Kidney (tissue), 22 donors: ENCODE results near the gene PCSK2. TPM values are rescaled to one million over a fixed set of nuclear protein-coding genes. Genes with fewer than 3 reads are reported as not detected.

Experiments used
- DNase-seq, 5 donors: peaks; one replicate each; pipeline ENCODE4 v3.0.0-alpha.2; 2013 to 2020
- FAIRE-seq: peaks from 2 replicates; lab custom pipeline; 2012; peaks lifted over from hg19 to GRCh38; lab: Jason Lieb, UNC
- H3K27ac ChIP-seq, 2 donors: one replicate each; pipeline ENCODE4 v1.7.0; 2013; ENCODE audit warnings: low read depth in 2 of 2, low read length in 2 of 2, inconsistent platforms in 1 of 2
- H3K27me3 ChIP-seq: one replicate; pipeline ENCODE4 v1.7.1; 2013; ENCODE audit warnings: low read length, inconsistent platforms; ENCODE audit not compliant: control insufficient read depth, insufficient read depth
- H3K36me3 ChIP-seq, 3 donors: one replicate each; pipeline versions ENCODE4 v1.7.0 to v1.7.1; 2013; ENCODE audit warnings: low read length in 3 of 3, control low read depth in 1 of 3, inconsistent platforms in 1 of 3; ENCODE audit not compliant: insufficient read depth in 3 of 3, control insufficient read depth in 2 of 3
- H3K4me1 ChIP-seq, 3 donors: one replicate each; pipeline versions ENCODE4 v1.7.0 to v1.7.1; 2013; ENCODE audit warnings: low read length in 3 of 3, inconsistent platforms in 1 of 3, low read depth in 1 of 3; ENCODE audit not compliant: control insufficient read depth in 2 of 3, insufficient read depth in 2 of 3
- H3K4me3 ChIP-seq, 3 donors: one replicate each; pipeline versions ENCODE4 v1.7.0 to v1.8.1; 2013; ENCODE audit warnings: low read length in 3 of 3, control low read depth in 1 of 3, inconsistent platforms in 1 of 3
- H3K9ac ChIP-seq, 3 donors: one replicate each; pipeline versions ENCODE4 v1.7.0 to v1.7.1; 2013; ENCODE audit warnings: low read length in 3 of 3, control low read depth in 1 of 3, inconsistent platforms in 1 of 3
- H3K9me3 ChIP-seq, 3 donors: one replicate each; pipeline versions ENCODE4 v1.7.0 to v1.7.1; 2013; ENCODE audit warnings: low read length in 3 of 3, control low read depth in 1 of 3, inconsistent platforms in 1 of 3; ENCODE audit not compliant: control insufficient read depth in 2 of 3, insufficient read depth in 1 of 3
- intact Hi-C: fragments of 100-400 bp; cut with DNase I; formaldehyde crosslinking; loops from one replicate; pipeline ENCODE4 v1.11.1; 2022
- long read RNA-seq, 10 donors: library from polyadenylated mRNA in 1 of 10; unstranded in 1 of 10; transcript quantifications; one replicate each; pipeline ENCODE4 v2.0.0 and lab custom pipeline, GENCODE V29; 2021 to 2026
- polyA plus RNA-seq: library from polyadenylated mRNA; stranded (reverse); fragments of 350-450 nt; fragmentation: Illumina TruSeq; extraction: RNeasy Lipid Tissue Mini Kit (QIAGEN cat#74804); gene quantifications from one replicate; pipeline ENCODE4 v1.2.3, GENCODE V29; 2014; ENCODE audit warnings: low read depth, low replicate concordance; ENCODE audit not compliant: insufficient read depth
- total RNA-seq: library from RNA; stranded (reverse); fragmentation: NEBNext Ultra II Directional; extraction: Animal tissue kit (Norgen Biotek cat#: 25700); gene quantifications from one replicate; pipeline ENCODE4 v1.2.1, GENCODE V29; 2021
- TF ChIP-seq, protein P1 (sequence below): IDR thresholded peaks from 3 replicates; pipeline ENCODE4 v1.5.1; 2012; ENCODE audit warnings: mild to moderate bottlenecking, moderate library complexity, borderline replicate concordance; ENCODE audit not compliant: insufficient read depth; ENCODE audit errors: extremely low read depth
- donor health status: control.
- donor health status: control.
- donor health status: control.
- donor health status: control.
- donor health status: control.
- donor health status: DM: yes; HTN: yes; CAD: no.
- donor health status: Normal renal cell carcinoma (clear cell type).

PCSK2 gene, protein sequence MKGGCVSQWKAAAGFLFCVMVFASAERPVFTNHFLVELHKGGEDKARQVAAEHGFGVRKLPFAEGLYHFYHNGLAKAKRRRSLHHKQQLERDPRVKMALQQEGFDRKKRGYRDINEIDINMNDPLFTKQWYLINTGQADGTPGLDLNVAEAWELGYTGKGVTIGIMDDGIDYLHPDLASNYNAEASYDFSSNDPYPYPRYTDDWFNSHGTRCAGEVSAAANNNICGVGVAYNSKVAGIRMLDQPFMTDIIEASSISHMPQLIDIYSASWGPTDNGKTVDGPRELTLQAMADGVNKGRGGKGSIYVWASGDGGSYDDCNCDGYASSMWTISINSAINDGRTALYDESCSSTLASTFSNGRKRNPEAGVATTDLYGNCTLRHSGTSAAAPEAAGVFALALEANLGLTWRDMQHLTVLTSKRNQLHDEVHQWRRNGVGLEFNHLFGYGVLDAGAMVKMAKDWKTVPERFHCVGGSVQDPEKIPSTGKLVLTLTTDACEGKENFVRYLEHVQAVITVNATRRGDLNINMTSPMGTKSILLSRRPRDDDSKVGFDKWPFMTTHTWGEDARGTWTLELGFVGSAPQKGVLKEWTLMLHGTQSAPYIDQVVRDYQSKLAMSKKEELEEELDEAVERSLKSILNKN
- 0.22 TPM for total RNA-seq
- polyA plus RNA-seq: 0.54 TPM
- long read RNA-seq, donor 1, full-length matches to known transcripts: 1 of 1 reads
- long read RNA-seq, donor 1, partial matches to known transcripts: 0 of 1 reads
- long read RNA-seq, donor 1, other reads (novel, unspliced or antisense): 0 of 1 reads
- long read RNA-seq, donor 2: 0 reads
- long read RNA-seq, donor 3, full-length matches to known transcripts: 1 of 1 reads
- long read RNA-seq, donor 3, partial matches to known transcripts: 0 of 1 reads
- long read RNA-seq, donor 3, other reads (novel, unspliced or antisense): 0 of 1 reads
- long read RNA-seq, donor 4: 0 reads
- long read RNA-seq, donor 5: 0 reads
- long read RNA-seq, donor 6: 0 reads
- long read RNA-seq, donor 7: 0 reads
- long read RNA-seq, donor 8: 0 reads
- long read RNA-seq, donor 9: 0 reads
- long read RNA-seq, donor 10: 0 reads

DNA sequence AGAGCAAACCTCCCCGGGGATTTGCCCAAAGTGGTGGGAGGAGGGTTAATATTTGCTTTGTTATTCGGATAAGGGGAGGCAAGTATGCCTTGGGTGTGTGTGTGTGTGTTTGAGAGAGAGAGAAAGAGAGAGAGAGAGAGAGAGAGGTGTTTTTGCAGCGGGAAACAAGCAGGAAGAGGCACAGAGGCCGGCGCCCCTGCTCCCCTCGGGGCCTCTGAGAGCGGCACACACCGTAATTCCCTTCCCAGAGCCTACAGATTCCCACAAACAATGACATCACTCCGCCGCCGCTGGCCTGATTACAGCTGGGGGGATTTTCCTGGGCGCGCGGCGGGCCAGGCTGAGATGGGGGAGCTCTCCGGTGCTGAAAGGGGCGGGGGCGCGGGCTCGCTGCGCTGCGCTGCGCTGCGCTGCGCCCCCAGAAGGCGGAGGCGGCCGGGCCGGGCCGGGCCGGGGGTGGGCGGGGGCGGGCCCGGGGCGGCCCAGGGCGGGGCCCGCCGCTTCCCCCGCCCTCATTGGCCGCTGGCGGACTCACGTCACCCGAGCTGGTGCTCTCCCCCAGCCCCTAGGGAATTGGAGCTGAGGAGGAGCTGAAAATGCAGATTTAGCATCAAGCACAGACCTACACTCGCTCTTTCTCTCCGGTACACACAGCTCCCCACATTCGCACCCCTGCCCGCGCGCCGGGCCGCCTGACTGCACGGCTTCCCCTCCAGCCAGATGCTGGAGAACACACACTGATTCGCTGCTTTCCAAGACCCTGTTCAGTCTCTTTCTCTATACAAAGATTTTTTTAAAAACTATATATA is at the start of gene PCSK2:
Gene PCSK2 (plus strand): TSS at position 631 of the 809 bp plus-strand sequence. CDS start 266 bp downstream, outside the sequence.
- H3K27me3 ChIP-seq: peaks cover 22% of the 10 kb centered on the region
- H3K9ac ChIP-seq: no peak within 1 kb of the TSS
- H3K27ac ChIP-seq: no peak within 1 kb of the TSS
- intact Hi-C loops: no loop called here
- no peaks in the 10 kb centered on the region for H3K4me1 ChIP-seq
- H3K36me3 ChIP-seq: no peaks in the 10 kb centered on the region
- peak within 1 kb of the TSS; percentile 20 to 36 (median 29) for H3K4me3 ChIP-seq
- DNase-seq: peak; percentile 63 to 92 (median 90)
- no peak for FAIRE-seq
- H3K9me3 ChIP-seq: peaks cover 0 to 2% (median 0%) of the 10 kb centered on the region in 3 donors
- TF ChIP-seq, protein P1, sequence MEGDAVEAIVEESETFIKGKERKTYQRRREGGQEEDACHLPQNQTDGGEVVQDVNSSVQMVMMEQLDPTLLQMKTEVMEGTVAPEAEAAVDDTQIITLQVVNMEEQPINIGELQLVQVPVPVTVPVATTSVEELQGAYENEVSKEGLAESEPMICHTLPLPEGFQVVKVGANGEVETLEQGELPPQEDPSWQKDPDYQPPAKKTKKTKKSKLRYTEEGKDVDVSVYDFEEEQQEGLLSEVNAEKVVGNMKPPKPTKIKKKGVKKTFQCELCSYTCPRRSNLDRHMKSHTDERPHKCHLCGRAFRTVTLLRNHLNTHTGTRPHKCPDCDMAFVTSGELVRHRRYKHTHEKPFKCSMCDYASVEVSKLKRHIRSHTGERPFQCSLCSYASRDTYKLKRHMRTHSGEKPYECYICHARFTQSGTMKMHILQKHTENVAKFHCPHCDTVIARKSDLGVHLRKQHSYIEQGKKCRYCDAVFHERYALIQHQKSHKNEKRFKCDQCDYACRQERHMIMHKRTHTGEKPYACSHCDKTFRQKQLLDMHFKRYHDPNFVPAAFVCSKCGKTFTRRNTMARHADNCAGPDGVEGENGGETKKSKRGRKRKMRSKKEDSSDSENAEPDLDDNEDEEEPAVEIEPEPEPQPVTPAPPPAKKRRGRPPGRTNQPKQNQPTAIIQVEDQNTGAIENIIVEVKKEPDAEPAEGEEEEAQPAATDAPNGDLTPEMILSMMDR: no peak

DNA sequence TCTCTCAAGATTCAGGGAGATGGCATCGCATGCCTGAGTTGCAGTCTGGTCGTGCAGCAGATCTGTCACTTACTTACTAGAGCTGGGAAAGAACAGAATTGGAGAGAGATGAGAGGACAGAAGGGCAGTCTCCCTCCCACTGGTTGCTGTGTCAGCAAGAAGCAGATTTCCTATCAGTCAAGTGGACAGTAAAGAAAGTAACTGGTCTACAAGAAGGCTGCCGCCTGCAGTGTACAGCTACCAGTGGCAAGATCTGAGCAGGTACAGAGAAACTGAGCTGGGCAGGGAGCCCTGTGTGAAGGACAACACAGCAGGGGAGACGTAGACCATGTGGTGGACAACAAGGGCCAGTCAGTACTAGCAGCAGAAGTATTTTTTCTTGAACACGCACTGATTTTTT is 49.5 kb upstream of the PCSK2 start:
- no peaks in the 10 kb centered on the region for H3K36me3 ChIP-seq
- FAIRE-seq (no peak), DNase-seq (peak in 1 of 5 donors; percentile 25)
- H3K9me3 ChIP-seq: no peaks in the 10 kb centered on the region
- no peak overlapping the region for H3K27ac ChIP-seq
- TF ChIP-seq, protein P1: no peak
- intact Hi-C loops: no loop called here
- H3K4me3 ChIP-seq: no peak overlapping the region
- H3K9ac ChIP-seq: no peak overlapping the region
- H3K4me1 ChIP-seq: no peaks in the 10 kb centered on the region
- H3K27me3 ChIP-seq: no peaks in the 10 kb centered on the region

DNA sequence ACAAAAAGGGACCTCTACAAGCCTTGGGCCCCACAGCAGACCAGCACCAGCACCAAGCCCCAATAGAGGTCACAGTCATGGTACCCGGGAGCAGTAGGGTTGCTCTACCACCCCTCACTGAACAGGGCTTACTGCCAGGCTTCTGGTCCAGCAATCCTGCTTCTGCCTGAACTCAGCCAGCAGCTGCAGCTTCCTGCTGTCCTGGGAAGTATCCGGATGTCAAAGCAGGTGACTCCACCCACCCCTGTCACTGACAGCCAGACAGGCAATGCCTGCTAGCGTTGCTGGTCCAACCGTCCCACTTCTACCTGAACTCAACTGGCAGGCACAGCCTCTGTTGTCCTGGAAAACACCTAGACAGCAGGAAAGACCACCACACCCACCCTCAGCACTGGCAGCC is 47.0 kb upstream of the PCSK2 start:
- Histone ChIP-seq H3K36me3 (no peaks in the 10 kb centered on the region), H3K9me3 (no peaks in the 10 kb centered on the region), H3K27ac (no peak overlapping the region), H3K4me3 (no peak overlapping the region), H3K9ac (no peak overlapping the region), H3K27me3 (no peaks in the 10 kb centered on the region), H3K4me1 (no peaks in the 10 kb centered on the region)
- TF ChIP-seq, protein P1: no peak
- no peak for FAIRE-seq
- intact Hi-C loops: no loop called here
- no peak for DNase-seq
